Embryonic facial prominence (tissue), 1 donor: ENCODE data around the gene EHF.

ENCODE experiments used
- DNase-seq: peaks from one replicate; pipeline ENCODE4 v3.0.0-alpha.2; 2016; ENCODE audit errors: extremely low spot score

The EHF gene

DNA sequence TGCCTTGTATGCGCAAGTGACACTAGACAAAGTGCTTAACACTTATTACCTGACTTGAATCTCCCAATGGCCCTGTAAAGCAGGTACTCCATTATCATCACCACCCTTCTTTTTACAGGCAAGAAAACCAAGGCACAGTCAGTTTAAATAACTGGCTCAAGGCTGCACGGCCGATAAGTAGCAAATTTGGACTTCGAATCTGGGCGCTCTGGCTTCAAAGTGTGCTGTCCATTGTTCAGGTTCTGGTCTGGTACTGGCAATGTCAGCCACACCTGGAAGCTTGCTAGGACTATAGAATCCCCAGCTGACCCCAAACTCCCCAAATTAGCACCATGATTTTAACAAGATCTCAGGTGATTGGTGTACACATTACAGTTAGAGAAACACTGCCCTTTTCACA is 19.3 kb upstream of the EHF start:
- no peak for DNase-seq

DNA sequence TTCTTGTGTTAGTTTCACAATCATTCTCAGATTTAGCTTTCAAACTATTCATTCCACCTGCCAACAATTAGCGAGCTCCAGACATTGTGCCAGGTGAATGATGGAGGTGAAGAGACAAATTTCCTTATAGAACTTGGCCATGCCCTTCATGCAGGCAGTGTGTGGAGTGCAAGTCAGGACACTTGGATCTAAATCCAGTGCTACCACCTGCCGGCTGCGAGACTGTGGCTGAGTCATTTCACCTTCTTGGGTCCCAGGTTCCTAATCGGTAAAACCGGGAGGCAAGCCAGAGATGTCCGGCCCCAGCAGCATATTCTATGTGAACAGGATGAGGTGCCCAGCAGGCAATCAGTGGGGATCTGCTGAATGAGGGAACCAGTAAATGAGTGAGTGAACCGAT is 18.6 kb upstream of the EHF start:
- DNase-seq = no peak

DNA sequence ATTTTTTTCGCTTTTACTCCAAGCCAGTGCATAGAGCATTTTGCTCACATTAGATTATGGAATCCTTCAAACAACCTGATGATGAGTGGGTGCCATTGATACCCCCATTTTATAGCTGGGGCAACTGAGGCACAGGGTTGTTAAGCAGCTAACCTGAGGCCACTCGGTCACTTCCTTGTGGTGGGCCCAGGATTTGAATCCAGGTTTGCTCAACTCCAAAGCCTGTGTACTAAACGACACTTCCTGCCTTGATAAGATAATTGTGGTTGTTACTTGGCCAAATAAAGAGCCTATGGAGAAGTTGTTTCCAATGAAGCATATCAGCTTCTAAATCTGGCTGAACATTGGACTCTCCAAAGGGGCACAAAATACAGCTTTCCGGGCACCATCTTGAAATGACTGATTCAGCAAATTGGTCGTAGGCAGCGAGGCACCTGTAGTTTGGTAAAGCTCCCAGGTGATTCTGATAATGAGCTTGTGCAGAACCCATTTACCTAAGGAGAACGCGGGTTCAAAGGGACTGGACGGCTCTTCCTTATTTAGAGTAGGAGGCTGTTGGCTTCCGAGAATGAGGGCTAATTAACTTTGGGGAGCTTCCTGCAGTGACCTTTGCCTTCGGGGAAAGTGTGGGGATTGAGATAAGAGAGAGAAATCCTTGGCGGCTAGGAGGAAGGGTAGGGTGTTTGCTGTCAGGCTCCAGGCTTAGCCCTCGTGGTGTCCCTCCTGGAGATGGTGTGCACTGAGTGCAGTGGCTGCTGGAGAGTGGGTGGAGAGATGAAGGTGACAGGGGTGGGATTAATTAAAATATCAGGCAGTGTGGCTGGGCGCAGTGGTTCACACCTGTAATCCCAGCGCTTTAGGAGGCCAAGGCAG is 17.5 kb upstream of the EHF start:
- DNase-seq = no peak

DNA sequence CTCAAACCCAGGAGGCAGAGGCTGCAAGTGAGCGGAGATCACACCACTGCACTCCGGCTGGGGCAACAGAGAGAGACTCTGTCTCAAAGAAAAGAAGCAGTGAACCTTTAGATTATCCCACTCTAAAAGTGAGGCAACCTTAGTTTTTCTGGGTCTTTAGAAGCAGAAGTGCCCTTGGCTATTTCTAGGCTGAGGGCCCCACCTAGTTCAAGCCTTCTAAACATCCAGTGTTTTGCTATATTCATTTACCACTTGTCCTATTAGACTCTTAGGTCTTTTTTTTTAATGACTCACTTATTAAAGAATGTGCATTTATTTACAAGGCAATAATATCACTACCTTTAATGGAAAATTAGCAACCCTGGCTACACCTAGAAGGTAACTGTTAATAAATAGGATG is 16.7 kb upstream of the EHF start:
- DNase-seq = no peak

DNA sequence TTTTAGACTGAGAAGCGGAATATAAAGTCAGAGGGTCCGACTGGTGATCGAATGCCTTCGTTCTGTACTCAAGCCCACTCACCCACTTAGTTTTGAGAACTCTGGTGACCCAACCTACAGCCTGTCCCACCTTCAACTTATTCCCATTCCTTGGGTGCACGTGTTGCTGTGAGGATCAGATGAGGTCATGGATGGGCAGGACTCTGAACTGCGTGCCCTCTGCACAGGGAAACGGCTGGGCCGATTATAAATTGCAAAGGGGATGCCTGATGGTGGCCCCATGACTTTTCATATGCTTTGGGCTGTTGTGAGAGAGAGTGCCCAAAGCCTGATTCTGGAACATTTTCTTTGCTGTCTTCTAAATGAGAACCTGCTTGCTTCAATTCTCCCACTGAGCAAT is 16.0 kb upstream of the EHF start:
- DNase-seq = no peak

DNA sequence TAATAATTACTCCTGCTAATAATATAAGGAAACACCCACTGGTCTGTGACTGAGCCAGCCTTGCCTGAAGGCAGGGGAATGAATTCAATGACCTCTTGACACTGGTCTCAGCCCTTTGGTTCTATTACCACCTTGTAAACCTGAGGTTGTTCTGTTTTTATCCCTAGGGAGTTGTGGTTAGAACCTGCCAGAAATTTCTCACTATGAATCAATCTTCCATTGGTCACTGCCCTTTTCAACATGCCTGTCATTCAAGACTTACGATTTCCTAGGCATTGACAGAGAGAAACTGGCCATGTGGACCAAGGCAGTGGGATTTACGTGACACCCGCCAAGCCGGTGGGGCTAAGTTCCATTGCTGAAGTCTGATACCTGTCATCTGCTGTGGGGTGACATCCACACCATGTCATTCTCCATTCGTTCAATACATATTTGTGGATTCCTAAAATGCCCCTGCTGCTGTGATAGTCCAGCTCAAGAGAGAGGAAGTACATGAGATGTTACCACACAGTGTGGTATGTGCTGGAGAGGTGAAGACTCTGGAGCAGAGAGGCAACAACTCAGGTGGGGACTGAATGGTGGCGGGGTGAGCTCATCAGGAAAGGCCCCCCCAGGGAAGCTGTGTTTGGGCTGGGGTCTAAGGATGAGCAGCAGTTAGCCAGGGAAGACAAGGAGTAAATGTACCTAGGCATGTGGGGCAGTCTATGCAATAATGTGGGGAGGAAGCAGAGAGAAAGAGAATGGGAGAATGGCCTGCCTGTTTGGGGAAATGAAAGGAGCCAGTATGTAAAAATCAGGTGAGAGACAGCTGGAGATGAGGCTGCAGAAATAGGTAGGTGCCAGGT is 15.2 kb upstream of the EHF start:
- DNase-seq = no peak

DNA sequence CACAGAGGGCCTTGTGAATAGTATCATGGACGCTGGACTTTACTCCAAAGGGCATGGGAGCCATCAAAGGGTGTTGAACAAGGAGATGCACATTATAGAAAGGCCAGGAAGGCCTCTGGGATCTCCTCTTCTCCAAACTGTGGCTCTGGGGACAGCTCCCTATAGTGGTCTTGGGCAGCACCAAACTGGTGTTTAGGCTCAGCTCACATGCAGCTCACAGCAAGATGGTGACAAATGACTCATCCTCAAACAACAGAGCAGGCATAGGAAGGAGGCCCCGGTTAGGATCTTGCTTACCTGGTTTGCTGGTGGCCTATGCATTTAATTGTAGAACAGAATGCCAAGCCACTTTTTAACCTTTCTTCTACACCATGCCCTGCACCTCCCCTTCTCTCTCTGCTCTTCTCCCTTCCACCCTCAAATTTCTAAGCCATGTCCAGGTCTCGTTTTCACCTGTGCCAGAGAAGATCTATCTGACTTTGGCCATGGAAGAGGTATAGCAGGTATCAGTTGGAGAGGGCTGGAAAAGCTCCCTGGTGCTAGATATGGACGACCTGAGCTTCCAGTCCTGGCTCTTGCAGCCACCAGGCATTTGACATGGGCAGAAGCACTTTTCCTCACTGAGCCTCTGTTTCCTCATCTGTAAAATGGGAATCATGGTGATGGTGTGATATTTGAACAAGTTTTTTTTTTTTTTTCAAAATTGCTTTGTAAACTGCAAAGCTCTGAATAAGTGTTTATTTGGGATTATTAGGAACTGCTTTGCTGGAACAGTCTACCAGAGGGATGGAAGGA is 14.4 kb upstream of the EHF start:
- DNase-seq = no peak

DNA sequence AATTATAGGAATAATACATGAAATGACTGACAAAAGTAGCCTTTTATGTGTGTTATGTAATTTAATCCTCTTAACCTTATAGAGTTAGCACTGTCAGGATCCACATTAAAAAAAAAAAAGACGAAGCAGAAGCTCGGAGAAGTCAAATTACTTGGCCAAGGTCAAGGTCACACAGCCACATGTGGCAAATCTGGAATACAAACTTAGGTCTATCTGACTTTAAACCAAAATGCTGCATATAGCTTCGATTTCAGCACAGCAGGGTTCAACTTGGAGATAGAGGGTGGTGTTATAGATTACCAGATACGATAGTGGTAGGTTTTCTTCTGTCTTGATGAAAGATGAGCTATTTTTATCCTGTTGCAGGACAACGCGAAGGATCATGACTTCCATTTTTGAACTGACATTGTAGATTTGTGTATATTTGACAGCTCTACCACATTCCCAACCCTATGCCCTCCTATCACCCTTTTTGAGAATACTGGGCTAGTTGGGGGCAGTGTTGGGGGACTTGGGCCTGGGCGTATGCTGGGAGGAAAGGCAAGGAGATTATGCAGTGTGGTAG is 11.6 kb upstream of the EHF start:
- DNase-seq = no peak

DNA sequence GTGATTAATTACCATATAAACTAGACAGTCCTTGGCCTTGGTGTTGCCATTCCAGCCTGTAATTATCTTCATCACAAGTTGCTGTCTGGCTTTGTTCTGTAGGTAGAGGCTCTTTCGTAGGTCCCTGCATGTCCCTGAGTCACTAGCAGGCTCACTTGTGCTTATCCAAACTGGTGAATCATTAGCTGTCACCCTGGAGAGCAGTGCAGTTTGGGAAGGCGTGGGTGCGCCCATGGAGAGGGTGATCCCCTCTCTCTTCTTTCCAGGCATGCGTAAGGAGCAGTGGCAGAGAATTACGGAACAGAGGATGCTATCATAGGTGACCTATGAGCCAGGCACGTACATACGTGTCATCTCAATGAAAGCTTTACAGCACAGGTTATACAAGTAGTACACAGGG is 11.0 kb upstream of the EHF start:
- DNase-seq = no peak

DNA sequence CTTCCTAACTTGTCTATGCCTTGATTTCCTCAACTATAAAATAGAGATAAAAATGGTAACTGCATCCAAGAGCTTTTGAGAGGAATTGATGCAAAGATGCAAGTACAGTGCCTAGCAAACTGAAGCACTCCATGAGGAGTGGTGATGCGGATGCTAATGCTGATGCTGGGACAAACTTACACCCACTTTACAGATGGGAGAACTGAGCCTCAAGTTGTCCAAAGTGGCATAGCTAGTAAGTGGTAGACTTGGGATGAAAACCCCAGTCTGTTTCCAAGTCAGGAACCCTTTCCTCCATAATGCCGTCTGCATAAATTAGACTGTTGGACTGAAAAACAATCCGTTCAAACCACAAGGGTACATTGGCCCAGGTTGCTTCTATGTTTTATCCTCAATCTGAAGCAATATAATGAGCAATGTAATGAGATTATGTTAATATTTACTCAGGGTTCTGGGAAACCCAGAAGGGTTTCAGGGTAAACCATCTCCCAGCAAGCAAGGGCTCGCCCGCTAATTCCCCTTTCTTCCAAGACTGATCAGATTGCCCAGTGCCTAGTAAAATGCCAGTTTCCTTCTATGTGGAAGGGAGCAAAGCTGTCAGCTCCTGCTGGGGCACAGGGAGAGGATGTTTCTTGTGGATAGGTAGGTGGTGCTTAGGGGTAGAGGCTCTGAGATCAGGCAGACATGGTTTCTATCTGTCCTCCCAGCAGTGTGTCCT is 10.4 kb upstream of the EHF start:
- DNase-seq = no peak

DNA sequence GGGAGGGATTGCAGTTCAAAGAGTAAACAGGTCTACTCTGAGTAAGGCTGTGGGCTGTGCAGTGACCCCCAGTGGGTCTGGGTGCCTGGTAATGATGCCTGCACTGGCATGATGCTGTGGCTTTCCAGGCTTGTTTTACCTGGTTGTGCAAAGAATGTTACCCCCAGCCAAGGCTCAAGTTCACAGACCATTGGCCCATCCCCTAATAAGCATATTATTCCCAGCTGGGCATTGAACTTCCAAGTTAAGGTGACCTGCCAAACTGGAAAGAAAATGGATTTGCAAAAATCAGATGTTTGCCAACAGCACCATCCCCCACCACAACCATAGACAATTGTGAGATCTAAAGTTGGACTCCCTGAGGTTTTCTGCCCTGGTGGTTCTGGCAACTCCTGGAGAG is 7.9 kb upstream of the EHF start:
- no peak for DNase-seq

DNA sequence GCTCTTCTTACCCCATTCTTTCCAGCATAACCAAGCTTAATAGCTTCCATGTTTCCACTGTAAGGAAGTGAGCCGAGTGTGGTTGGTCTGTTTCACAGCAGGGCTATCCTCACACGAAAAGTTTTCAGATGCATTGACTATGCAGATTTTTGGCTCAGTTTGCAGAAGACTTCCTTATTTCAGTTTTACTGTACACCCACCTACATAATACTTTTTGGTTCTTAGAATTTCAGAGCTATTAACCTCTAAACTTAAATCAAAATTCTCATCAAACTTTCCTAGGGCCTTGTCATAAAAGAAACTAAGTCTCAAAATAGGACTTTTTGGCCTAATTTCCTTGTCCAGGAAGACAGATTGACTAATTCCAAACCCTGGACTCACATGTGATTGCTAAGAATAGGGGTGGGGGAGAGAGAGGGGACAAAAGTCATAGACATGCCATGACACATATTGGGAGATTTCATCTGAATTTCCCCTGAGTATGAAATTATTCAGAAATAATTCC is 7.3 kb upstream of the EHF start:
- no peak for DNase-seq

DNA sequence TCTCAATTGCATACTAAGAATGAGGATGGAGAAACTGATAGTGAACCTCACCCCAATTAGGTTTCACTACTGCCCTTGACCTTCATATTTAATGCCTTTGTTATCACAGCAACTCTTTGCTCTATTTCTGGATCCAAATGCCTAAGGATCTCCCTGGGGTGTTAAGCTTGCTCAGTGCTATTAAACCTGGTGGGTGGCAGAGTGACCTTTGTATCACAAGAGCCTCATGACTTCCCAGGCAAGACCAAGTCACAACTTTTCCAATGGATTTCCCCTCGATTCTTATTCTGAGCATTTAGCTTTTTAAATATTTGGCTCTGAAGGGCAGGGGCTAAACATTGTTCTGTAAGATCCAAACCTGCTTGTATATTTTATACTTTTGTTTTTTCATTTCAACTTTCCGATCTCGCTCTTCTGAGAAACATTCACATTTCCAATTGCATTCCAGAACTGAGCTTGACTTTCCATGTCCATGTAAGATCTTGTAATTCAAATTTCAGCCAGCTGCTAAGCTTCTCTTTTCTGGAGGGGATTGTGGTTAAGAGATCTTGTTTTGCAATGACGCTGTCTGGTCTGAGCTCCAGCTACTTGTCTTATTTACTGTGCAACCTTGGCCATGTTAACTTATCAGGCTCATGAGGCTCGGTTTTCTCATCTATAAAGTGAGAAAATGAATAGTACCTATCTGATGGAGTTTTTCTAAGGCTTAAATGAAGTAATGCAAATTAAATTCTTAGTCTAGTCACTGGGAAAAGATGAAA is 6.4 kb upstream of the EHF start:
- no peak for DNase-seq

DNA sequence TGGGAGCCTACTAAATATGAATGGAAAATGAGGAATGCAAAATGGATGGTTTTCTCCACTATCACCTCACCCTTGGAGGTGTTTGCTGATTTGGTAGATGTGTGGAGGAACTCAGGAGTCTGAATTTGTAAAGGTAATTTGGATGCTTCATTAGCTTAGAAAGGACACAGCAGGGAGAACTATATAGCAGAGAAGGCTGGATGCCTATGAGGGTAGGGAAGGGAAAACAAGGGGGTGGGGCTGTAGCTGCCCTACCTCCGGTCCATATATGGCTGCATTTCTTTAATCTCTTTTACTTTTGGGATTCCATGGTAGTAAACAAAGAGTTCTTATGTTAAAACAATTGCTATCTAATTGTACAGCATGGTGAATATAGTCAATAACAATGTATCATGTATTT is 4.8 kb upstream of the EHF start:
- DNase-seq = no peak

DNA sequence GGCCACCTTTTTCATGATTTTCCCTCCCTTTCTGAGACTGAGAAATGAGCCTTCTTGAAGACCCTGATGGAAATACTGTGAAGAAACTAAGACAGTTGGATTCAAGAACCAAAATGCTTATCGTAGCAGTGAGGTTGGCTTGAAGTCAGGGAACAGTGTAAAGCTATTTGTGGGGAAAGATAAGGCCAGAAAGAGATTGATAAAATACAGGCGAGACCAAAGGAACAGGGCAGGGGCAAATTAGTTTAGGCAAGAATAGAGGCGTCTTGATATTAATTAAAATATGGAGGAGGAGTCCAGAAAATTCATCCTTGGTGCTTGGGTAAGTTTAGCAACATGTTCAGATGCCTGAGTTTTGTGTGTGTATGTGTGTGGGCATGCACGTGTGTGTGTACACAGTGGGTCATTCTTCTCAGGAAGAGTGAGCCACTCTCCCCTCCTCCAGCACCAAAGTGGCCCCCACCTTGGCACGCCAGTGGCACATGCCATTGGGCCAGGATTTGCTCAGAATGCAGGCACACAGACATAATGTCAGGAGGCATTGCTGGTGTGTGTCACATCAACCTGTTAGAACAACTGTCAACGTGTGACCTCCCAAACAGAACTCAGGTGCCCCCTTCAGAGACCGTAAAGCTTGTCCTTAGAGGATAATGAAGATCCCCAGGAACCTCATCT is 3.9 kb upstream of the EHF start:
- DNase-seq = no peak

DNA sequence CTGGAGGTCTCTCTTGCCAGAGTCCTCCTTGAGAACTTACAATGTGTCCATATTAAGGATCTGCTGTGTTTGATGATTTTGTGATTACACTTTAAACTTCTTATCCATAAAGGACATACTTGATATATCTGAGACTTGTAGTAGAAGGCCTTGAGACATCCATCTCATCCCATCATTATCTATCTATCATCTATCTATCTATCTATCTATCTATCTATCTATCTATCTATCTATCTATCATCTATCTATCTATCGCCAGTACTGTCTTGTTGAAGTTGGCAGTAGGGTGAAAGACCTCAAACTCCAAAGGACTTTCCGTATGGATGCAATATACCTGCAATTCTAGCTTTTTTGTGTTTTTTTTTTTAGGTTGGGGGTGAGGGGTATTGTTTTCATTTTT is 2.5 kb upstream of the EHF start:
- DNase-seq = no peak

DNA sequence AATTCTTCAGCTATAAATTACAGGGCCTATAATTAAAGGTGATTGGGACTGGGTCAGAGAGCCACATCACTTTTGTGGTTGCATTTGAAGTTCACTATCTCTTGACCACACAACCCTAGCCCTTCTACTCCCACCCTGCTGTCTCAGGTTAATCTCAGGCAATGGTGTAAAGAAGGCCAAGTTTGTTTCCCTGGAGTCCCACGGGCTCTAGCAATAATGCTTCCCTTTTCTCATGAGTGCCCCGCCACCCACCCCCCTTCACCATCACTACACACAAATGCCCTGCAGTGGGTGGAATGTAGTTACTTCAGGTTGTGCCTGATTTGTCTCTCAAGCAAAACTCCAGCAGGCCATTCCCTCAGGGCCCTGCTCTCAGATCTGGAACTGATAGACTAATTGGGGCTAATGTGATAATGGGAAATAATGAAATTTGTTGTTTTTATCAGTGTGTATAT is 1.8 kb upstream of the EHF start:
- no peak for DNase-seq

DNA sequence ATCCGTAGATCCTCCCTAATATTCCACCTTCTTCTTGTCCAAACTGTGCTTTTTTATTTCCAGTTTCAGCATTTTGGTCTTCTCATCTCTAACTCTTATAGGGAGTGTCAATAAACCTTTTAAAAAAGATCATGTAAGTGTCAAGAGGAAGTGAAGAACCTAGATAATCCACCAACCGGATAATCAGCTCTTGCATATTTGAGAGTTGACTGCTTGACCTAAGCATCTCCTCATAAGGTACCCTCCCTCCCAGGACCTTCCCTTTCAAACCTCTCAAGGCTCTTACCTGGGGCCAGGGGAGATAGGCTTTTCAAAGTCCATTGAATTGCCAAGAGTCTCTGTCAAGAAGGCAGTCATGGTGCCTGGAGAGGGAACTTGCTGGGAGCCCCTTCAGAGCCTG is 691 bp upstream of the EHF start:
- no peak for DNase-seq

DNA sequence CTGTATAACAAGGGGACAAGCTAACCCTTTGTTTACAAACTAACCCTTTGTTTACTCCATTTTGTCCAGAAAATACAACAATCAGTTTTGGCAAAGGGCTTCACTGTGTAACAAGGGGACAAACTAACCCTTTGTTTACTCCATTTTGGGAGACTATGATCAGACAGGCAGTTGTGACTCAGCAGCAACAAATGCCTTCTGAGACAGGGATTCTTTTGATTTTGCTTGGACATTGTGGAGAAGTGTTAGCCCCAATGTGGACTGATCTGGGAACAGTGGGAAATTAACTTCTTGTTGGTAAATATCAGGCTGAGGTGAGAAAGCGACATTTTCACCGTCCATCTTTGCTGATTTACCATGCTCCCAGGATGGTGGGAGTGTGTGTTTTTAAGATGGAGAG is 983 bp downstream of the EHF start:
- no peak for DNase-seq

DNA sequence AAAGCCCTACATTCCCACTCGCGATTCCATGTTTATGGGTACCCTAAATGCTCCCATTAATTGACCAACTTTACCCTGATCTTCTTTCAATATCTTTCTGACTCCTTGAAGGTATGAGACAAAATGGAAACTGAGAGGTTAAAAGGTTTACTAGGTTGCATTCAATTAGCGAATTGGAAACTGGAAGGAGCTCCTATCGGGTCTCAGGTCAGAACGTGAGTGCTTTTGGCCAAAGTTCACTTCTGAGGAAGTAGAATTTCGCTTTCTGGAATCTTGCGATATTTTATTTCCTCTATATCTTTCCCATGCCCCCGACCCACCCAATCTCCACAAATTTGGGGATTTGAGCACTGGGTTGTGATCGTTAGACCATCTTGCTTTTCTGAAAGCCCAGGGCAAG is 2.6 kb downstream of the EHF start:
- no peak for DNase-seq
